Fibroblast of lung (primary cell): ENCODE results near the gene MBD5. TPM values are rescaled to one million over a fixed set of nuclear protein-coding genes. Genes with fewer than 3 reads are reported as not detected.

ENCODE experiments used
- DNase-seq, 2 donors: peaks; one replicate each; pipeline versions ENCODE4 v3.0.0 to v3.0.0-alpha.2; 2010; ENCODE audit warnings: low read depth in 2 of 2
- H2AFZ ChIP-seq: 2 replicates; pipeline ENCODE4 v1.5.1; 2012; ENCODE audit warnings: low read length, control low read depth, inconsistent platforms
- H3K27ac ChIP-seq: 2 replicates; pipeline ENCODE4 v1.5.1; 2011; ENCODE audit warnings: low read length, control low read depth; ENCODE audit not compliant: insufficient read depth
- H3K27me3 ChIP-seq: 2 replicates; pipeline ENCODE4 v1.5.1; 2011; ENCODE audit warnings: mild to moderate bottlenecking, low read length; ENCODE audit not compliant: control insufficient read depth, insufficient read depth
- H3K36me3 ChIP-seq: 2 replicates; pipeline ENCODE4 v1.5.1; 2011; ENCODE audit warnings: low read length; ENCODE audit not compliant: control insufficient read depth, insufficient read depth
- H3K4me1 ChIP-seq: 2 replicates; pipeline ENCODE4 v1.5.1; 2011; ENCODE audit warnings: low read length; ENCODE audit not compliant: control insufficient read depth, insufficient read depth; ENCODE audit errors: extremely low read depth
- H3K4me2 ChIP-seq: 2 replicates; pipeline ENCODE4 v1.5.1; 2011; ENCODE audit warnings: low read length, control low read depth; ENCODE audit not compliant: insufficient read depth; ENCODE audit errors: extremely low read depth
- H3K4me3 ChIP-seq, 4 experiments: fragments of 200-600 bp in 1 of 4; sonication (generic) in 1 of 4; replicated peaks in 1 of 4; 2 replicates each; pipeline ENCODE4 v1.5.1; 2011 to 2016; ENCODE audit warnings: low read length in 4 of 4, low read depth in 3 of 4, mild to moderate bottlenecking in 3 of 4, control low read depth in 2 of 4, inconsistent platforms in 1 of 4, mixed read lengths in 1 of 4; ENCODE audit not compliant: insufficient read depth in 1 of 4; ENCODE audit errors: control extremely low read depth in 1 of 4
- H3K79me2 ChIP-seq: 2 replicates; pipeline ENCODE4 v1.5.1; 2012; ENCODE audit warnings: mild to moderate bottlenecking, low read length, inconsistent platforms; ENCODE audit not compliant: control insufficient read depth, insufficient read depth
- H3K9ac ChIP-seq: 2 replicates; pipeline ENCODE4 v1.5.1; 2011; ENCODE audit warnings: mild to moderate bottlenecking, low read length, control low read depth; ENCODE audit not compliant: insufficient read depth
- H3K9me3 ChIP-seq: 2 replicates; pipeline ENCODE4 v1.5.1; 2012; ENCODE audit warnings: low read depth, low read length; ENCODE audit not compliant: control insufficient read depth, insufficient read depth
- H4K20me1 ChIP-seq: 2 replicates; pipeline ENCODE4 v1.5.1; 2011; ENCODE audit warnings: low read length; ENCODE audit not compliant: control insufficient read depth, insufficient read depth; ENCODE audit errors: extremely low read depth
- CTCF ChIP-seq, 2 donors: IDR thresholded peaks in 1 of 2; conservative IDR thresholded peaks in 1 of 2; 1 replicate in 1 of 2; 2 replicates in 1 of 2; pipeline ENCODE4 v1.5.1; 2011 to 2012; ENCODE audit warnings: low read length in 2 of 2, control low read depth in 1 of 2, inconsistent platforms in 1 of 2, low read depth in 1 of 2, mild to moderate bottlenecking in 1 of 2
- EZH2 ChIP-seq: IDR thresholded peaks from 2 replicates; pipeline ENCODE4 v1.5.1; 2012; ENCODE audit warnings: low read length, control low read depth, mild to moderate bottlenecking; ENCODE audit errors: missing control alignments
- polyA plus RNA-seq, 2 donors: library from polyadenylated mRNA; depleted of rRNA in 1 of 2; stranded (reverse) in 1 of 2; unstranded in 1 of 2; fragments of >200 nt; gene quantifications; 2 replicates each; pipeline ENCODE4 v1.2.1, GENCODE V29; 2011 to 2012; ENCODE audit warnings: missing spikeins in 1 of 2
- total RNA-seq: library from RNA; depleted of rRNA; stranded (reverse); fragments of >200 nt; gene quantifications from 2 replicates; pipeline ENCODE4 v1.2.1, GENCODE V29; 2014

MBD5 gene
- total and polyA plus RNA-seq, 2 donors (not counting 1 experiment from before 2014, with no cell fraction given): 26.1 to 32.4 TPM

GRCh38 chr2:148231858-148232257, 211.0 kb downstream of the MBD5 start:
- H3K4me3 ChIP-seq: no peak overlapping the region
- TF ChIP-seq CTCF (conservative IDR thresholded peaks at IDR 0.05 in 1 of 2, IDR thresholded peaks at IDR 0.05 in 1 of 2; ENCODE audit: low read depth in 1 of 2, low read length in 2 of 2) (no peak), EZH2 (no peak)
- no peaks in the 10 kb centered on the region for H3K36me3 ChIP-seq
- H3K27ac ChIP-seq: no peak overlapping the region
- no peak overlapping the region for H3K4me2 ChIP-seq
- H3K79me2 ChIP-seq: no peaks in the 10 kb centered on the region
- H3K9ac ChIP-seq: no peak overlapping the region
- DNase-seq: no peak
- no peaks in the 10 kb centered on the region for H3K4me1 ChIP-seq
- H2AFZ ChIP-seq: no peak overlapping the region
- no peaks in the 10 kb centered on the region for H3K9me3 ChIP-seq
- H3K27me3 ChIP-seq: no peaks in the 10 kb centered on the region
- H4K20me1 ChIP-seq: no peaks in the 10 kb centered on the region

- no peak overlapping the region for H3K4me3 ChIP-seq
- no peak for DNase-seq
- no peak overlapping the region for H3K4me2 ChIP-seq
- no peaks in the 10 kb centered on the region for H4K20me1 ChIP-seq
- H3K27ac ChIP-seq: no peak overlapping the region
- no peaks in the 10 kb centered on the region for H3K4me1 ChIP-seq
- no peaks in the 10 kb centered on the region for H3K9me3 ChIP-seq
- no peak for TF ChIP-seq EZH2
- TF ChIP-seq CTCF (conservative IDR thresholded peaks at IDR 0.05 in 1 of 2, IDR thresholded peaks at IDR 0.05 in 1 of 2; ENCODE audit: low read depth in 1 of 2, low read length in 2 of 2): no peak
- H3K36me3 ChIP-seq: no peaks in the 10 kb centered on the region
- H2AFZ ChIP-seq: no peak overlapping the region
- H3K9ac ChIP-seq: no peak overlapping the region
- no peaks in the 10 kb centered on the region for H3K79me2 ChIP-seq
- H3K27me3 ChIP-seq: no peaks in the 10 kb centered on the region
Observed at GRCh38 chr2:148234143-148234542, 213.3 kb downstream of the MBD5 start.

- Histone ChIP-seq H3K79me2 (no peaks in the 10 kb centered on the region), H3K9ac (no peak overlapping the region), H3K27ac (no peak overlapping the region), H3K27me3 (no peaks in the 10 kb centered on the region), H3K36me3 (no peaks in the 10 kb centered on the region), H2AFZ (no peak overlapping the region), H3K9me3 (no peaks in the 10 kb centered on the region), H3K4me2 (no peak overlapping the region), H3K4me3 (no peak overlapping the region), H3K4me1 (no peaks in the 10 kb centered on the region), H4K20me1 (no peaks in the 10 kb centered on the region)
- no peak for DNase-seq
- TF ChIP-seq CTCF (conservative IDR thresholded peaks at IDR 0.05 in 1 of 2, IDR thresholded peaks at IDR 0.05 in 1 of 2; ENCODE audit: low read depth in 1 of 2, low read length in 2 of 2) (no peak), EZH2 (no peak)
Observed at GRCh38 chr2:148237911-148238310, 217.0 kb downstream of the MBD5 start.
